Tibial nerve (tissue), 4 donors: ENCODE results near the gene NECTIN1. TPM values are rescaled to one million over a fixed set of nuclear protein-coding genes. Genes with fewer than 3 reads are reported as not detected.

ENCODE experiments used
- DNase-seq, 2 donors: peaks; one replicate each; pipeline ENCODE4 v3.0.0-alpha.2; 2019; ENCODE audit warnings: low spot score in 2 of 2
- H3K27ac ChIP-seq, 4 donors: fragments of 200-600 bp; sonication (generic) in 3 of 4; one replicate each; pipeline ENCODE4 v1.5.1; 2017 to 2019; ENCODE audit warnings: mild to moderate bottlenecking in 1 of 4
- H3K27me3 ChIP-seq, 2 donors: fragments of 200-600 bp; sonication (generic) in 1 of 2; one replicate each; pipeline versions ENCODE4 v1.5.1 to v1.6.0; 2017 to 2019
- H3K36me3 ChIP-seq, 3 donors: fragments of 200-600 bp; sonication (generic); one replicate each; pipeline ENCODE4 v1.5.1; 2018 to 2019
- H3K4me1 ChIP-seq, 4 donors: fragments of 200-600 bp; sonication (generic) in 3 of 4; one replicate each; pipeline ENCODE4 v1.5.1; 2017 to 2019
- H3K4me3 ChIP-seq, 4 donors: fragments of 200-600 bp; sonication (generic) in 3 of 4; one replicate each; pipeline ENCODE4 v1.5.1; 2017 to 2019; ENCODE audit warnings: mild to moderate bottlenecking in 1 of 4, moderate library complexity in 1 of 4
- H3K9me3 ChIP-seq, 4 donors: fragments of 200-600 bp; sonication (generic) in 3 of 4; one replicate each; pipeline ENCODE4 v1.5.1; 2017 to 2019
- CTCF ChIP-seq, 5 experiments: fragments of 200-600 bp in 3 of 5; fragments of 450-650 bp in 2 of 5; sonication (generic) in 3 of 5; IDR thresholded peaks; one replicate each; pipeline ENCODE4 v1.5.1; 2016 to 2019; ENCODE audit warnings: antibody characterized with exemption in 5 of 5, mild to moderate bottlenecking in 3 of 5, moderate library complexity in 2 of 5
- EP300 ChIP-seq, 2 donors: sonication (generic); formaldehyde crosslinking; IDR thresholded peaks; one replicate each; pipeline ENCODE4 v1.6.1; 2017; ENCODE audit warnings: antibody characterized with exemption in 2 of 2, mild to moderate bottlenecking in 1 of 2
- POLR2A ChIP-seq, 2 donors: fragments of 450-650 bp; IDR thresholded peaks; one replicate each; pipeline ENCODE4 v1.6.1; 2017; ENCODE audit warnings: antibody characterized with exemption in 2 of 2, mild to moderate bottlenecking in 2 of 2, moderate library complexity in 2 of 2
- WGBS, 2 donors: methylation state at CpG; one replicate each; pipeline ENCODE4 v1.1.5; 2018; 5-methylcytosine and 5-hydroxymethylcytosine counted together
- total RNA-seq, 4 donors: library from RNA; depleted of rRNA; stranded (reverse); fragments of >200 nt; gene quantifications; one replicate each; pipeline ENCODE4 v1.1.0, GENCODE V29; 2016

Gene NECTIN1
- total RNA-seq, 4 donors from 2014 or later, result 6.0 to 29.1 (median 14.0) TPM

- H3K27ac ChIP-seq, result no peak overlapping the region
- H3K9me3 ChIP-seq, result no peaks in the 10 kb centered on the region
- TF ChIP-seq EP300 (IDR thresholded peaks at IDR 0.05) (no peak), POLR2A (IDR thresholded peaks at IDR 0.05) (no peak), CTCF (IDR thresholded peaks at IDR 0.05) (peak in 2 of 5 experiments; percentile 18 to 30)
- WGBS, 2 donors, result 74% methylated on average over 11 of the region's 12 CpGs
- no peaks in the 10 kb centered on the region for H3K36me3 ChIP-seq
- no peaks in the 10 kb centered on the region for H3K4me1 ChIP-seq
- no peak overlapping the region for H3K4me3 ChIP-seq
- DNase-seq, result no peak
- H3K27me3 ChIP-seq, result no peaks in the 10 kb centered on the region
These were observed 86.8 kb downstream of the NECTIN1 start for GRCh38 chr11:119641983-119642745.

GRCh38 chr11:119640541-119640940 is 88.5 kb downstream of the NECTIN1 start:
- no peak for DNase-seq
- Histone ChIP-seq H3K36me3 (no peaks in the 10 kb centered on the region), H3K4me1 (no peaks in the 10 kb centered on the region), H3K9me3 (no peaks in the 10 kb centered on the region), H3K27me3 (no peaks in the 10 kb centered on the region), H3K27ac (no peak overlapping the region), H3K4me3 (no peak overlapping the region)
- TF ChIP-seq EP300 (IDR thresholded peaks at IDR 0.05) (no peak), POLR2A (IDR thresholded peaks at IDR 0.05) (no peak), CTCF (IDR thresholded peaks at IDR 0.05) (no peak)
- WGBS, 2 donors, result 37 to 44% methylated on average over 5 to 6 of the region's 6 CpGs

GRCh38 chr11:119639642-119640205 is 89.3 kb downstream of the NECTIN1 start:
- H3K36me3 ChIP-seq, result no peaks in the 10 kb centered on the region
- H3K9me3 ChIP-seq, result no peaks in the 10 kb centered on the region
- no peak overlapping the region for H3K27ac ChIP-seq
- WGBS, 2 donors, result 49 to 61% methylated on average over 11 of the region's 11 CpGs
- H3K4me1 ChIP-seq, result no peaks in the 10 kb centered on the region
- H3K4me3 ChIP-seq, result no peak overlapping the region
- no peaks in the 10 kb centered on the region for H3K27me3 ChIP-seq
- no peak for TF ChIP-seq CTCF (IDR thresholded peaks at IDR 0.05)
- no peak for TF ChIP-seq EP300 (IDR thresholded peaks at IDR 0.05)
- TF ChIP-seq POLR2A (IDR thresholded peaks at IDR 0.05), result no peak
- DNase-seq, result no peak

- Histone ChIP-seq H3K9me3 (no peaks in the 10 kb centered on the region), H3K27me3 (no peaks in the 10 kb centered on the region), H3K27ac (no peak overlapping the region), H3K4me1 (no peaks in the 10 kb centered on the region), H3K36me3 (no peaks in the 10 kb centered on the region), H3K4me3 (no peak overlapping the region)
- TF ChIP-seq POLR2A (IDR thresholded peaks at IDR 0.05), result no peak
- TF ChIP-seq EP300 (IDR thresholded peaks at IDR 0.05), result no peak
- no peak for TF ChIP-seq CTCF (IDR thresholded peaks at IDR 0.05)
- 73 to 82% methylated on average over 9 to 10 of the region's 11 CpGs for WGBS, 2 donors
- DNase-seq, result no peak
These were observed 90.1 kb downstream of the NECTIN1 start for GRCh38 chr11:119638851-119639250.

- no peak for DNase-seq
- no peak for TF ChIP-seq EP300 (IDR thresholded peaks at IDR 0.05)
- no peak for TF ChIP-seq CTCF (IDR thresholded peaks at IDR 0.05)
- no peak for TF ChIP-seq POLR2A (IDR thresholded peaks at IDR 0.05)
- no peaks in the 10 kb centered on the region for H3K4me1 ChIP-seq
- H3K36me3 ChIP-seq, result no peaks in the 10 kb centered on the region
- no peak overlapping the region for H3K27ac ChIP-seq
- H3K4me3 ChIP-seq, result no peak overlapping the region
- WGBS, 2 donors, result 82 to 88% methylated on average over 4 of the region's 4 CpGs
- H3K9me3 ChIP-seq, result peaks cover 0 to 11% (median 0%) of the 10 kb centered on the region in 4 donors
- H3K27me3 ChIP-seq, result no peaks in the 10 kb centered on the region
These were observed 91.5 kb downstream of the NECTIN1 start for GRCh38 chr11:119637481-119637880.
